Right lobe of liver (tissue), 6 donors: Measurements from ENCODE around the gene OS9. TPM values are rescaled to one million over a fixed set of nuclear protein-coding genes. Genes with fewer than 3 reads are reported as not detected.

Experiments
- ATAC-seq, 4 donors: fragments of 200-7000 bp; cut with Tn5 transposase; one replicate each; pipeline ENCODE4 v1.9.1; 2020; ENCODE audit warnings: mild to moderate bottlenecking in 4 of 4, moderate library complexity in 4 of 4
- DNase-seq, 3 donors: peaks; one replicate each; pipeline ENCODE4 v3.0.0-alpha.2; 2020
- H3K27ac ChIP-seq, 3 donors: fragments of 200-600 bp; one replicate each; pipeline ENCODE4 v1.8.0; 2022
- H3K27me3 ChIP-seq, 2 donors: fragments of 200-600 bp; one replicate each; pipeline ENCODE4 v1.8.0; 2022
- H3K36me3 ChIP-seq, 4 donors: fragments of 200-600 bp; sonication (generic) in 1 of 4; one replicate each; pipeline versions ENCODE4 v1.5.1 to v1.8.0; 2017 to 2022; ENCODE audit warnings: control low read depth in 1 of 4
- H3K4me1 ChIP-seq, 4 donors: fragments of 200-600 bp; sonication (generic) in 1 of 4; one replicate each; pipeline versions ENCODE4 v1.5.1 to v1.8.0; 2017 to 2022; ENCODE audit warnings: control low read depth in 1 of 4
- H3K4me3 ChIP-seq, 3 donors: fragments of 200-600 bp; one replicate each; pipeline ENCODE4 v1.8.0; 2022
- H3K9me3 ChIP-seq, 4 donors: fragments of 200-600 bp; sonication (generic) in 1 of 4; one replicate each; pipeline versions ENCODE4 v1.5.1 to v1.8.0; 2017 to 2022; ENCODE audit warnings: control low read depth in 1 of 4
- CTCF ChIP-seq, 4 donors: fragments of 200-600 bp in 3 of 4; fragments of 450-650 bp in 1 of 4; IDR thresholded peaks; one replicate each; pipeline versions ENCODE4 v1.5.1 to v1.8.0; 2016 to 2022; ENCODE audit warnings: antibody characterized with exemption in 4 of 4, mild to moderate bottlenecking in 2 of 4
- POLR2A ChIP-seq: fragments of 450-650 bp; IDR thresholded peaks from one replicate; pipeline ENCODE4 v1.6.1; 2017; ENCODE audit warnings: antibody characterized with exemption, mild to moderate bottlenecking
- WGBS: methylation state at CpG from one replicate; pipeline ENCODE4 v1.1.6; 2018; ENCODE audit warnings: low coverage, low lambda C conversion rate; ENCODE audit not compliant: insufficient coverage; ENCODE audit errors: missing lambda C conversion rate; 5-methylcytosine and 5-hydroxymethylcytosine counted together
- intact Hi-C, 2 donors: fragments of 100-400 bp; cut with DNase I; formaldehyde crosslinking; loops; one replicate each; pipeline versions ENCODE4 v1.11.2 to v1.14.1; 2022
- total RNA-seq, 6 experiments: library from RNA; depleted of rRNA in 2 of 6; stranded (reverse); fragments of >200 nt in 2 of 6; fragmentation: NEBNext Ultra II Directional in 3 of 6; extraction: Animal tissue kit (Norgen Biotek cat#: 25700) in 3 of 6; gene quantifications; one replicate each; pipeline versions ENCODE4 v1.1.0 to v1.2.4, GENCODE V29; 2016 to 2023
- donor health status: DM: no; HTN: yes; CAD: no.
- donor health status: DM: no; HTN: no; CAD: no.
- donor health status: DM: no; HTN: no; CAD: no.
- donor health status: DM: no; HTN: yes; CAD: no.
- donor health status: DM: no; HTN: yes; CAD: no.

The OS9 gene
- total RNA-seq, 6 experiments from 2014 or later, result 179 to 245 (median 210) TPM

GRCh38 chr12:57717846-57718640 is 24.1 kb downstream of the OS9 start:
- Histone ChIP-seq H3K27ac (no peak overlapping the region), H3K27me3 (no peaks in the 10 kb centered on the region), H3K36me3 (peaks cover 0 to 72% (median 27%) of the 10 kb centered on the region in 4 donors), H3K4me3 (no peak overlapping the region), H3K9me3 (no peaks in the 10 kb centered on the region), H3K4me1 (no peaks in the 10 kb centered on the region)
- intact Hi-C loops, result no loop called here
- DNase-seq (no peak), ATAC-seq (no peak)
- 92% methylated on average over 14 of the region's 22 CpGs for WGBS
- TF ChIP-seq POLR2A (no peak), CTCF (IDR thresholded peaks at IDR 0.05) (no peak)

- TF ChIP-seq POLR2A (no peak), CTCF (IDR thresholded peaks at IDR 0.05) (no peak)
- no peaks in the 10 kb centered on the region for H3K9me3 ChIP-seq
- DNase-seq (no peak), ATAC-seq (no peak)
- H3K36me3 ChIP-seq, result peaks cover 0 to 71% (median 27%) of the 10 kb centered on the region in 4 donors
- no peak overlapping the region for H3K27ac ChIP-seq
- 97% methylated on average over 11 of the region's 15 CpGs for WGBS
- no peaks in the 10 kb centered on the region for H3K4me1 ChIP-seq
- intact Hi-C loops, result no loop called here
- no peak overlapping the region for H3K4me3 ChIP-seq
- H3K27me3 ChIP-seq, result no peaks in the 10 kb centered on the region
Observed at GRCh38 chr12:57718641-57719528, 25.0 kb downstream of the OS9 start.

GRCh38 chr12:57719777-57720605 is 26.1 kb downstream of the OS9 start:
- no peak for ATAC-seq
- Histone ChIP-seq H3K9me3 (no peaks in the 10 kb centered on the region), H3K27me3 (no peaks in the 10 kb centered on the region), H3K4me3 (no peak overlapping the region), H3K36me3 (peaks cover 0 to 62% (median 27%) of the 10 kb centered on the region in 4 donors), H3K4me1 (no peaks in the 10 kb centered on the region), H3K27ac (no peak overlapping the region)
- intact Hi-C loops, result no loop called here
- TF ChIP-seq POLR2A, result no peak
- no peak for TF ChIP-seq CTCF (IDR thresholded peaks at IDR 0.05)
- 92% methylated on average over 5 of the region's 20 CpGs for WGBS
- DNase-seq, result no peak
